Measurements from ENCODE around the gene SEC63. TPM values are rescaled to one million over a fixed set of nuclear protein-coding genes. Genes with fewer than 3 reads are reported as not detected.
A peak's percentile ranks its signal among the peaks of the same experiment; 100 is the strongest.
"Not testable (repeated sequence)": the region's sequence is repeated elsewhere in the genome, so short reads cannot be mapped to it uniquely, and the experiment has no call there.

The SEC63 gene
- total RNA-seq, result 100 to 1,000 TPM in 1 of 8 experiments, 10 to 100 TPM in 7; 24.3 to 113 (median 37.4) TPM

- Histone ChIP-seq H3K4me1 (replicated peaks in 1 of 2) (peaks cover 10 to 12% of the 10 kb centered on the region in 2 donors), H3K4me3 (peak within 1 kb of the TSS; percentile 54 to 92 (median 59)), H3K27ac (peak within 1 kb of the TSS; percentile 89 to 94)
- WGBS, 10 experiments, result 0 to 7% (median 3%) methylated on average over 3 to 12 of the region's 69 CpGs; no CpG with 5 or more reads in 6 of the 10 experiments
- in situ Hi-C loops (cut with MboI; ENCODE audit: low pct_unique_long_range_greater_than_20kb in 2 of 9, low sequenced_read_pairs in 9 of 9, unreplicated experiment in 9 of 9), result no loop called here
- peak; percentile 92 to 96 (median 93) for ATAC-seq (replicated peaks in 6 of 8)
Measured at GRCh38 chr6:107957909-107958688, at the start of gene SEC63. Gene SEC63 (minus strand): TSS chr6:107958208. CDS start chr6:107958009, 199 bp downstream.

GRCh38 chr6:108005961-108006360, 48.0 kb upstream of the SEC63 start:
- ATAC-seq (replicated peaks in 6 of 8), result no peak
- H3K4me1 ChIP-seq (replicated peaks in 1 of 2), result peaks cover 10 to 12% of the 10 kb centered on the region in 2 donors
- in situ Hi-C loops (cut with MboI; ENCODE audit: low pct_unique_long_range_greater_than_20kb in 2 of 9, low sequenced_read_pairs in 9 of 9, unreplicated experiment in 9 of 9), result no loop called here
- WGBS, 10 experiments, result 64 to 100% (median 90%) methylated on average over 1 to 3 of the region's 3 CpGs; no CpG with 5 or more reads in 3 of the 10 experiments
- H3K4me3 ChIP-seq, result no peak overlapping the region
- H3K27ac ChIP-seq, result no peak overlapping the region

- WGBS, 10 experiments, result 89 to 100% (median 97%) methylated on average over 1 to 6 of the region's 15 CpGs; no CpG with 5 or more reads in 4 of the 10 experiments
- Histone ChIP-seq H3K27ac (no peak overlapping the region), H3K4me1 (replicated peaks in 1 of 2) (peaks cover 10 to 12% of the 10 kb centered on the region in 2 donors), H3K4me3 (no peak overlapping the region)
- no peak for ATAC-seq (replicated peaks in 6 of 8)
- in situ Hi-C loops (cut with MboI; ENCODE audit: low pct_unique_long_range_greater_than_20kb in 2 of 9, low sequenced_read_pairs in 9 of 9, unreplicated experiment in 9 of 9), result no loop called here
Measured at GRCh38 chr6:108004861-108005260, 46.9 kb upstream of the SEC63 start.

- H3K4me3 ChIP-seq, result peak overlapping the region in 1 of 5 donors; percentile 8
- H3K4me1 ChIP-seq (replicated peaks in 1 of 2), result peaks cover 10 to 12% of the 10 kb centered on the region in 2 donors
- 9 to 87% (median 53%) methylated on average over 3 to 8 of the region's 9 CpGs; no CpG with 5 or more reads in 1 of the 10 experiments for WGBS, 10 experiments
- peak overlapping the region in 1 of 2 donors; percentile 55 for H3K27ac ChIP-seq
- peak; percentile 86 to 99 (median 98) for ATAC-seq (replicated peaks in 6 of 8)
- in situ Hi-C loops (cut with MboI; ENCODE audit: low pct_unique_long_range_greater_than_20kb in 2 of 9, low sequenced_read_pairs in 9 of 9, unreplicated experiment in 9 of 9), result no loop called here
Measured at GRCh38 chr6:108002365-108003221, 44.6 kb upstream of the SEC63 start.

- WGBS, 10 experiments, result 43 to 100% (median 96%) methylated on average over 1 to 6 of the region's 7 CpGs; no CpG with 5 or more reads in 2 of the 10 experiments
- in situ Hi-C loops (cut with MboI; ENCODE audit: low pct_unique_long_range_greater_than_20kb in 2 of 9, low sequenced_read_pairs in 9 of 9, unreplicated experiment in 9 of 9), result no loop called here
- no peak for ATAC-seq (replicated peaks in 6 of 8)
- Histone ChIP-seq H3K4me3 (no peak overlapping the region), H3K27ac (no peak overlapping the region), H3K4me1 (replicated peaks in 1 of 2) (peaks cover 10 to 12% of the 10 kb centered on the region in 2 donors)
Measured at GRCh38 chr6:108001696-108002231, 43.8 kb upstream of the SEC63 start.

GRCh38 chr6:108000259-108000658, 42.3 kb upstream of the SEC63 start:
- H3K4me3 ChIP-seq; ATAC-seq (replicated peaks in 6 of 8); in situ Hi-C loops (cut with MboI; ENCODE audit: low pct_unique_long_range_greater_than_20kb in 2 of 9, low sequenced_read_pairs in 9 of 9, unreplicated experiment in 9 of 9); H3K27ac ChIP-seq: not testable (repeated sequence)
- peaks cover 10 to 12% of the 10 kb centered on the region in 2 donors for H3K4me1 ChIP-seq (replicated peaks in 1 of 2)
- 50 to 92% (median 85%) methylated on average over 1 to 5 of the region's 5 CpGs; no CpG with 5 or more reads in 2 of the 10 experiments for WGBS, 10 experiments

GRCh38 chr6:107999341-107999740, 41.3 kb upstream of the SEC63 start:
- in situ Hi-C loops (cut with MboI; ENCODE audit: low pct_unique_long_range_greater_than_20kb in 2 of 9, low sequenced_read_pairs in 9 of 9, unreplicated experiment in 9 of 9), result loop anchor here in 3 of 9 experiments (10.0 to 25.0 kb wide), 2 partner anchors 45 to 538 kb away; no protein-coding TSS in a partner anchor
- Histone ChIP-seq H3K4me3 (no peak overlapping the region), H3K4me1 (replicated peaks in 1 of 2) (peaks cover 10 to 12% of the 10 kb centered on the region in 2 donors), H3K27ac (no peak overlapping the region)
- no peak for ATAC-seq (replicated peaks in 6 of 8)

- peak in 3 of 8 experiments; percentile 91 to 94 (median 92) for ATAC-seq (replicated peaks in 6 of 8)
- 0 to 100% (median 80%) methylated on average over 1 to 9 of the region's 9 CpGs; no CpG with 5 or more reads in 1 of the 10 experiments for WGBS, 10 experiments
Measured at GRCh38 chr6:107991772-107992550, 34.0 kb upstream of the SEC63 start.

GRCh38 chr6:107991061-107991460, 33.1 kb upstream of the SEC63 start:
- no peak overlapping the region for H3K4me3 ChIP-seq
- in situ Hi-C loops (cut with MboI; ENCODE audit: low pct_unique_long_range_greater_than_20kb in 2 of 9, low sequenced_read_pairs in 9 of 9, unreplicated experiment in 9 of 9), result loop anchor here in 3 of 9 experiments (10.0 to 25.0 kb wide), 2 partner anchors 54 to 546 kb away; no protein-coding TSS in a partner anchor
- no peaks in the 10 kb centered on the region for H3K4me1 ChIP-seq (replicated peaks in 1 of 2)
- ATAC-seq (replicated peaks in 6 of 8), result no peak
- H3K27ac ChIP-seq, result no peak overlapping the region
- 70 to 100% (median 93%) methylated on average over 2 to 4 of the region's 4 CpGs; no CpG with 5 or more reads in 1 of the 10 experiments for WGBS, 10 experiments

More at GRCh38 chr6:107991772-107992550, 34.0 kb upstream of the SEC63 start:
- Histone ChIP-seq H3K4me3 (no peak overlapping the region), H3K27ac (no peak overlapping the region), H3K4me1 (replicated peaks in 1 of 2) (no peaks in the 10 kb centered on the region)
- in situ Hi-C loops (cut with MboI; ENCODE audit: low pct_unique_long_range_greater_than_20kb in 2 of 9, low sequenced_read_pairs in 9 of 9, unreplicated experiment in 9 of 9), result loop anchor here in 3 of 9 experiments (10.0 to 25.0 kb wide), 2 partner anchors 53 to 545 kb away; no protein-coding TSS in a partner anchor

- in situ Hi-C loops (cut with MboI; ENCODE audit: low pct_unique_long_range_greater_than_20kb in 2 of 9, low sequenced_read_pairs in 9 of 9, unreplicated experiment in 9 of 9), result loop anchor here in 3 of 9 experiments (10.0 to 25.0 kb wide), 2 partner anchors 54 to 547 kb away; no protein-coding TSS in a partner anchor
- 13 to 100% (median 85%) methylated on average over 3 to 8 of the region's 8 CpGs; no CpG with 5 or more reads in 2 of the 10 experiments for WGBS, 10 experiments
- not testable (repeated sequence) for ATAC-seq (replicated peaks in 6 of 8); H3K27ac ChIP-seq; H3K4me1 ChIP-seq (replicated peaks in 1 of 2); H3K4me3 ChIP-seq
Measured at GRCh38 chr6:107990587-107990986, 32.6 kb upstream of the SEC63 start.

GRCh38 chr6:107989166-107990094, 31.4 kb upstream of the SEC63 start:
- no peak for ATAC-seq (replicated peaks in 6 of 8)
- Histone ChIP-seq H3K27ac (no peak overlapping the region), H3K4me3 (no peak overlapping the region), H3K4me1 (replicated peaks in 1 of 2) (no peaks in the 10 kb centered on the region)
- WGBS, 10 experiments, result 47 to 80% (median 68%) methylated on average over 1 to 6 of the region's 6 CpGs; no CpG with 5 or more reads in 1 of the 10 experiments
- in situ Hi-C loops (cut with MboI; ENCODE audit: low pct_unique_long_range_greater_than_20kb in 2 of 9, low sequenced_read_pairs in 9 of 9, unreplicated experiment in 9 of 9), result loop anchor here in 3 of 9 experiments (10.0 to 25.0 kb wide), 2 partner anchors 55 to 548 kb away; no protein-coding TSS in a partner anchor
